CD4-positive, alpha-beta T cell treated with Interleukin-6 at 100 ng/mL for 8 hours (primary cell): ENCODE results near the gene ABLIM1.

Experiments
- DNase-seq: peaks from one replicate; pipeline ENCODE4 v3.0.0-alpha.2; 2020; ENCODE audit warnings: mixed read lengths, low spot score

Gene ABLIM1

GRCh38 chr10:114545819-114546218, 112.3 kb downstream of the ABLIM1 start:
- no peak for DNase-seq

GRCh38 chr10:114545071-114545470, 113.0 kb downstream of the ABLIM1 start:
- DNase-seq = no peak

GRCh38 chr10:114544045-114544659, 113.9 kb downstream of the ABLIM1 start:
- DNase-seq = peak; percentile 86

GRCh38 chr10:114543456-114543855, 114.6 kb downstream of the ABLIM1 start:
- no peak for DNase-seq

- no peak for DNase-seq
Measured at GRCh38 chr10:114542373-114542772, 115.7 kb downstream of the ABLIM1 start.

- DNase-seq = no peak
Measured at GRCh38 chr10:114541797-114542160, 116.3 kb downstream of the ABLIM1 start.

GRCh38 chr10:114541081-114541796, 116.8 kb downstream of the ABLIM1 start:
- peak; percentile 81 for DNase-seq

- DNase-seq = no peak
Measured at GRCh38 chr10:114540236-114540635, 117.8 kb downstream of the ABLIM1 start.

- no peak for DNase-seq
Measured at GRCh38 chr10:114539623-114540022, 118.5 kb downstream of the ABLIM1 start.

GRCh38 chr10:114538181-114538906, 119.7 kb downstream of the ABLIM1 start:
- DNase-seq = peak; percentile 69

GRCh38 chr10:114537736-114538135, 120.3 kb downstream of the ABLIM1 start:
- no peak for DNase-seq

GRCh38 chr10:114534571-114534981, 123.5 kb downstream of the ABLIM1 start:
- no peak for DNase-seq

- no peak for DNase-seq
Measured at GRCh38 chr10:114532226-114532625, 125.8 kb downstream of the ABLIM1 start.

GRCh38 chr10:114526504-114527238, 131.4 kb downstream of the ABLIM1 start:
- DNase-seq = peak; percentile 96

- DNase-seq = peak; percentile 64
Measured at GRCh38 chr10:114526126-114526503, 132.0 kb downstream of the ABLIM1 start.

GRCh38 chr10:114525368-114525949, 132.6 kb downstream of the ABLIM1 start:
- peak; percentile 44 for DNase-seq

GRCh38 chr10:114523876-114524275, 134.2 kb downstream of the ABLIM1 start:
- DNase-seq = no peak

GRCh38 chr10:114521255-114521654, 136.8 kb downstream of the ABLIM1 start:
- no peak for DNase-seq

GRCh38 chr10:114520453-114520852, 137.6 kb downstream of the ABLIM1 start:
- no peak for DNase-seq

GRCh38 chr10:114519756-114520293, 138.2 kb downstream of the ABLIM1 start:
- DNase-seq = no peak

GRCh38 chr10:114519306-114519669, 138.8 kb downstream of the ABLIM1 start:
- no peak for DNase-seq
